RCC 7860 (cell line): ENCODE results near the gene TTC9B.

Experiments used
- DNase-seq: peaks from one replicate; pipeline ENCODE4 v3.0.0-alpha.2; 2015; ENCODE audit warnings: low spot score
- FAIRE-seq: peaks from 2 replicates; lab custom pipeline; 2012; peaks lifted over from hg19 to GRCh38; lab: Jason Lieb, UNC

The TTC9B gene

GRCh38 chr19:40216777-40217026 lies 1.5 kb downstream of the TTC9B start:
- no peak for FAIRE-seq
- no peak for DNase-seq

GRCh38 chr19:40216013-40216776 lies 2.0 kb downstream of the TTC9B start:
- DNase-seq = no peak

GRCh38 chr19:40214936-40215335 lies 3.2 kb downstream of the TTC9B start:
- FAIRE-seq (no peak), DNase-seq (no peak)

More at GRCh38 chr19:40216013-40216776, 2.0 kb downstream of the TTC9B start:
- FAIRE-seq = no peak

- no peak for FAIRE-seq
- DNase-seq = no peak
Observed at GRCh38 chr19:40213882-40214570, 4.2 kb downstream of the TTC9B start.

GRCh38 chr19:40213251-40213829 lies 4.8 kb downstream of the TTC9B start:
- FAIRE-seq (no peak), DNase-seq (no peak)

GRCh38 chr19:40210889-40211288 lies 7.3 kb downstream of the TTC9B start:
- DNase-seq = no peak
- FAIRE-seq = no peak

GRCh38 chr19:40208602-40209001 lies 9.6 kb downstream of the TTC9B start:
- DNase-seq = no peak
- no peak for FAIRE-seq

GRCh38 chr19:40205760-40206159 lies 12.4 kb downstream of the TTC9B start:
- FAIRE-seq = no peak
- DNase-seq = no peak

- FAIRE-seq (no peak), DNase-seq (no peak)
Observed at GRCh38 chr19:40204381-40204780, 13.8 kb downstream of the TTC9B start.

- no peak for FAIRE-seq
- DNase-seq = no peak
Observed at GRCh38 chr19:40200341-40201099, 17.7 kb downstream of the TTC9B start.

- DNase-seq = no peak
- no peak for FAIRE-seq
Observed at GRCh38 chr19:40198272-40198990, 19.8 kb downstream of the TTC9B start.

GRCh38 chr19:40193587-40193849 lies 24.7 kb downstream of the TTC9B start:
- FAIRE-seq (no peak), DNase-seq (no peak)

GRCh38 chr19:40192758-40193586 lies 25.2 kb downstream of the TTC9B start:
- DNase-seq (no peak), FAIRE-seq (no peak)

GRCh38 chr19:40191836-40192646 lies 26.1 kb downstream of the TTC9B start:
- DNase-seq (no peak), FAIRE-seq (no peak)

- peak; percentile 70 for DNase-seq
Observed at GRCh38 chr19:40190891-40191835, 27.0 kb downstream of the TTC9B start, which contains the start of gene MAP3K10. TSS of gene MAP3K10 (plus strand) at chr19:40191426. CDS start at chr19:40192032, 606 bp downstream.

GRCh38 chr19:40184273-40184672 lies 33.9 kb downstream of the TTC9B start:
- no peak for FAIRE-seq
- no peak for DNase-seq

More at GRCh38 chr19:40190891-40191835, 27.0 kb downstream of the TTC9B start, which contains the start of gene MAP3K10:
- FAIRE-seq = no peak

- DNase-seq (no peak), FAIRE-seq (no peak)
Observed at GRCh38 chr19:40178756-40179155, 39.4 kb downstream of the TTC9B start.
